HEK293T (cell line): ENCODE data around the gene SLC38A10.

Source experiments
- CTCF ChIA-PET: fragments of 350-600 bp; formaldehyde crosslinking; extraction: SDS; loops from one replicate; lab custom pipeline; 2021; ENCODE audit warnings: antibody characterized with exemption, inconsistent platforms; lab: Yijun Ruan, JAX
- POLR2A ChIA-PET: fragments of 350-600 bp; formaldehyde crosslinking; extraction: SDS; loops from one replicate; lab custom pipeline; 2020; ENCODE audit warnings: antibody characterized with exemption, inconsistent platforms; lab: Yijun Ruan, JAX
- DNase-seq: peaks from one replicate; pipeline ENCODE4 v3.0.0; 2012; ENCODE audit warnings: mixed read lengths; ENCODE audit errors: extremely low spot score
- ARNT ChIP-seq: fragments of 450-650 bp; IDR thresholded peaks from 2 replicates; pipeline ENCODE4 v1.6.1; 2017; ENCODE audit warnings: mild to moderate bottlenecking
- BHLHE40 ChIP-seq: fragments of 450-650 bp; IDR thresholded peaks from 2 replicates; pipeline ENCODE4 v1.6.1; 2016; ENCODE audit warnings: mild to moderate bottlenecking, moderate library complexity, borderline replicate concordance
- CTBP1 ChIP-seq: fragments of 450-650 bp; IDR thresholded peaks from 2 replicates; pipeline ENCODE4 v1.6.1; 2016; ENCODE audit warnings: borderline replicate concordance
- ELF4 ChIP-seq: fragments of 450-650 bp; IDR thresholded peaks from 2 replicates; pipeline ENCODE4 v1.6.1; 2017; ENCODE audit warnings: antibody characterized with exemption
- FOXA1 ChIP-seq: fragments of 450-650 bp; IDR thresholded peaks from 2 replicates; pipeline ENCODE4 v1.6.1; 2016; ENCODE audit warnings: mild to moderate bottlenecking
- FOXK2 ChIP-seq: fragments of 450-650 bp; IDR thresholded peaks from 2 replicates; pipeline ENCODE4 v1.6.1; 2016; ENCODE audit warnings: mild to moderate bottlenecking
- FOXM1 ChIP-seq: fragments of 450-650 bp; IDR thresholded peaks from 2 replicates; pipeline ENCODE4 v1.6.1; 2017; ENCODE audit warnings: mild to moderate bottlenecking, borderline replicate concordance
- HDGF ChIP-seq: fragments of 450-650 bp; IDR thresholded peaks from 2 replicates; pipeline ENCODE4 v1.6.1; 2017; ENCODE audit warnings: antibody characterized with exemption, borderline replicate concordance
- L3MBTL2 ChIP-seq: fragments of 450-650 bp; conservative IDR thresholded peaks from 2 replicates; pipeline ENCODE4 v1.6.1; 2016; ENCODE audit warnings: mild to moderate bottlenecking
- LEF1 ChIP-seq: fragments of 450-650 bp; IDR thresholded peaks from 2 replicates; pipeline ENCODE4 v1.6.1; 2017; ENCODE audit warnings: mild to moderate bottlenecking, borderline replicate concordance
- NFRKB ChIP-seq: fragments of 450-650 bp; IDR thresholded peaks from 2 replicates; pipeline ENCODE4 v1.6.1; 2016; ENCODE audit warnings: mild to moderate bottlenecking, moderate library complexity
- PKNOX1 ChIP-seq: fragments of 450-650 bp; IDR thresholded peaks from 2 replicates; pipeline ENCODE4 v1.6.1; 2016
- SP1 ChIP-seq: fragments of 450-650 bp; IDR thresholded peaks from 2 replicates; pipeline ENCODE4 v1.6.1; 2017
- SUZ12 ChIP-seq: fragments of 450-650 bp; IDR thresholded peaks from 2 replicates; pipeline ENCODE4 v1.6.1; 2016; ENCODE audit warnings: mild to moderate bottlenecking
- TARDBP ChIP-seq: fragments of 450-650 bp; IDR thresholded peaks from 2 replicates; pipeline ENCODE4 v1.6.1; 2016
- ZNF384 ChIP-seq: fragments of 450-650 bp; IDR thresholded peaks from 2 replicates; pipeline ENCODE4 v1.6.1; 2016

SLC38A10 gene

GRCh38 chr17:81291662-81292061 lies 3.4 kb downstream of the SLC38A10 start:
- POLR2A ChIA-PET = interaction anchor here (0.8 to 1.4 kb wide), 4 partner anchors 100 to 219 kb away, joined by 3 to 9 read pairs (median 4); partner anchors contain the start of gene BAHCC1
- TF ChIP-seq PKNOX1 (no peak), ZNF384 (no peak), TARDBP (peak; percentile 12; the same call in 1 of the 2 replicates)
- CTCF ChIA-PET = interaction anchor here (0.5 to 1.5 kb wide), 18 partner anchors 12 to 231 kb away, joined by 3 to 15 read pairs (median 3); no protein-coding TSS in a partner anchor
- peak; percentile 86 for DNase-seq

GRCh38 chr17:81290230-81290629 lies 4.9 kb downstream of the SLC38A10 start:
- ChIA-PET POLR2A (no interaction called here), CTCF (interaction anchor here (1.0 kb wide), 1 partner anchor 38 kb away, joined by 3 read pairs; no protein-coding TSS in a partner anchor)
- TF ChIP-seq LEF1 (no peak), CTBP1 (no peak), SUZ12 (no peak), TARDBP (no peak), SP1 (no peak), ZNF384 (no peak), L3MBTL2 (no peak), ARNT (no peak), FOXA1 (no peak)
- no peak for DNase-seq

- TF ChIP-seq ZNF384 (no peak), FOXK2 (no peak), ELF4 (no peak), BHLHE40 (no peak), LEF1 (no peak), HDGF (no peak), L3MBTL2 (no peak), FOXA1 (no peak), CTBP1 (no peak)
- CTCF ChIA-PET = interaction anchor here (0.7 to 1.0 kb wide), 3 partner anchors 35 to 211 kb away, joined by 3 read pairs; no protein-coding TSS in a partner anchor
- POLR2A ChIA-PET = no interaction called here
- DNase-seq = no peak
These were observed 5.5 kb downstream of the SLC38A10 start for GRCh38 chr17:81289627-81290026.

GRCh38 chr17:81288715-81289114 lies 6.4 kb downstream of the SLC38A10 start:
- ChIA-PET CTCF (interaction anchor here (0.7 kb wide), 2 partner anchors 34 to 211 kb away, joined by 3 read pairs; no protein-coding TSS in a partner anchor), POLR2A (no interaction called here)
- TF ChIP-seq BHLHE40 (no peak), HDGF (no peak), LEF1 (no peak), ZNF384 (no peak), FOXA1 (no peak), SP1 (no peak), FOXM1 (no peak), ARNT (no peak), SUZ12 (no peak), PKNOX1 (no peak), CTBP1 (no peak), L3MBTL2 (no peak), ELF4 (no peak), TARDBP (no peak), FOXK2 (no peak), NFRKB (no peak)
- DNase-seq = no peak

GRCh38 chr17:81287741-81288430 lies 7.2 kb downstream of the SLC38A10 start:
- TF ChIP-seq L3MBTL2 (no peak), FOXM1 (no peak), FOXK2 (no peak), LEF1 (no peak), NFRKB (no peak), ELF4 (no peak), CTBP1 (no peak), BHLHE40 (no peak), ZNF384 (no peak), SUZ12 (no peak), FOXA1 (no peak), ARNT (no peak), HDGF (no peak), SP1 (no peak), PKNOX1 (no peak), TARDBP (no peak)
- no peak for DNase-seq
- ChIA-PET CTCF (no interaction called here), POLR2A (no interaction called here)

GRCh38 chr17:81287152-81287551 lies 8.0 kb downstream of the SLC38A10 start:
- DNase-seq = no peak
- TF ChIP-seq CTBP1 (no peak), FOXM1 (no peak), HDGF (no peak), FOXK2 (no peak), TARDBP (no peak), ARNT (no peak), BHLHE40 (no peak), SUZ12 (no peak), ELF4 (no peak), L3MBTL2 (no peak), FOXA1 (no peak), PKNOX1 (no peak), NFRKB (no peak), LEF1 (no peak), SP1 (no peak), ZNF384 (no peak)
- ChIA-PET POLR2A (no interaction called here), CTCF (no interaction called here)
